Lung microvascular endothelial cell (primary cell): ENCODE measurements around the gene ABCC6. TPM values are rescaled to one million over a fixed set of nuclear protein-coding genes. Genes with fewer than 3 reads are reported as not detected.
A peak's percentile ranks its signal among the peaks of the same experiment; 100 is the strongest.
"Not testable (repeated sequence)": the region's sequence is repeated elsewhere in the genome, so short reads cannot be mapped to it uniquely, and the experiment has no call there.

ENCODE experiments used
- DNase-seq, 2 donors: peaks; one replicate each; pipeline versions ENCODE4 v3.0.0 to v3.0.0-alpha.2; 2010; ENCODE audit warnings: low read depth in 2 of 2
- total RNA-seq: library from RNA; depleted of rRNA; stranded (reverse); fragments of >200 nt; gene quantifications from 2 replicates; pipeline ENCODE4 v1.2.1, GENCODE V29; 2014

The ABCC6 gene
- total RNA-seq, 1 donor from 2014 or later = under 0.01 TPM

- DNase-seq = no peak
Measured at GRCh38 chr16:16113076-16113475, 110.2 kb downstream of the ABCC6 start.

- DNase-seq = no peak
Measured at GRCh38 chr16:16112450-16113053, 110.7 kb downstream of the ABCC6 start.

GRCh38 chr16:16111639-16112038 lies 111.7 kb downstream of the ABCC6 start:
- no peak for DNase-seq

GRCh38 chr16:16110111-16110490 lies 113.2 kb downstream of the ABCC6 start:
- no peak for DNase-seq

DNA sequence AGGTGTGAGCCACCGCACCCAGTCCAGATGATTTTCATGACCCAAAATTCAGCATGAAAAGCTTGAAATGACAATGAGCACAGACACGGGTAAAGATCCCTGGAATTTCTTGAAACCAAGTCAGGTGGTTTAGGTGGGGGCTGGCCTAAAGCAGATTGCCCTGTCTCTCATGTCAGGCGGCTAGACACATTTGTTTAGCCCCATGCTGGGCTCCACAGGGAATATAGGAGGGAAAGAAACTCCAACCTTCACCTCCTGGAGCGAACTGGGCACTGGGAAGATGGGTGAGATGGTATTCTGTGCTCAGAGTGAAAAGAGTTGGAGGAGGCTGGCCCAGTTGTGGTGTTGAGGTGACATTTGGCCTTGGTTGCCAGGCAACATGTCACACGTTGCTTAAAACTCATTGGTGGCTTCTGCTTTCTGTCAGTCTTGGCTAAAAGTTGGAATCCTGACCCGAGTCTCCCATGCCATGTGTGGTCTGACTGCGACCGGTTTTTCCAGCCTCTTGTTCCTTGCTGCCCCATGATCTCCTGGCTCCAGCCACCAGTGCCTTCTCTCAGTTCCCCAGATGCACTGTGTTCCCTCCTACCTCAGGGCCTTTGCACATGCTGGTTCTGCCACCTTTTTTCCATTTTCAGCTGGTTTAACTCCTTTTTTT lies 113.7 kb downstream of the ABCC6 start:
- no peak for DNase-seq

DNA sequence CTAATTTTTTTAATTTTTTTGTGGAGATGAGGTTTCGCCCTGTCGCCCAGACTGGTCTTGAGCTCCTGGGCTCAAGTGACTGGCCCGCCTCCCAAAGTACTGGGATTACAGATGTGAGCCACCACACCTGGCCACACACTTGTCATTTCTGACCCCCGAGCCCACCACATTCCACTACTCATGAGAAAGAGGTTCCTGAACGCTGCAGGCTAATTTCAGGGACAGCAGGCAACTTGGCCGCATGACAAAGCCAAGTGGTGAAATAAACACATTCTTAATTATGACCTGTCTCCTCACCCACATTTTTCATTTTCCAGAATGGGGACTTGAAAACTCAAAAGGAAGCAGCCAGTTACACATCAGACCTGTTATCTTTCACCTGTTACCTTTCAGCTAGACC lies 114.5 kb downstream of the ABCC6 start:
- no peak for DNase-seq

DNA sequence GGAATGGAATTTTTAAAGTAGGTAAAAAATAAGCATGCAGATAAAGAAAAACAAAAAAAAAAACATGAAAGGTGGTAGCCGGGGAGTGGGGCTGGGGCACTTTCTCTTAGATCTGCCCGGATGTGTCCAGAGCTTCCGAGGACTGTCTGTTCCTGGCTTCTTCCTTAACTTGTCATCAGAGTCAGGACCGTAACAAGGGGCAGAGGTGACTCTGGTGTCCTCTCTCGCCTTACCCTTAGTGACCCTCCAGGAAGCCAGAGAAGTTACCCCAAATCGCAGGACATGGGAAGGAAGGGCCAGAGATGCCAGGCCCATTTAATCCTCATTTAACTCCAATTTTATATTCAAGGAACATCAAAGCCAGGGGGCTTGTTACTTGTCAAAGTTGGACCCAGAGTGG lies 115.5 kb downstream of the ABCC6 start:
- DNase-seq = no peak

- no peak for DNase-seq
Measured at GRCh38 chr16:16106466-16106865, 116.8 kb downstream of the ABCC6 start.

- no peak for DNase-seq
Measured at GRCh38 chr16:16105646-16106045, 117.6 kb downstream of the ABCC6 start.

DNA sequence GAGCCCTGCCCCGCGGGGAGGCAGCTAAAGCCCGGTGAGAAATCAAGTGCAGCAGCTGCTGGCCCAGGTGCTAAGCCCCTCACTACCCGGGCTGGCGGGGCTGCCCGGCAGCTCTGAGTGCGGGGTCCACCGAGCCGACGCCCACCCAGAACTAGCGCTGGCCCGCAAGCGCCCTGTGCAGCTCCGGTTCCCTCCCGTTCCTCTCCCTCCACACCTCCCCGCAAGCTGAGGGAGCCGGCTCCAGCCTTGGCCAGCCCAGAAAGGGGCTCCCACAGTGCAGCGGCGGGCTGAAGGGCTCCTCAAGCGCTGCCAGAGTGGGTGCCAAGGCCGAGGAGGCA lies 118.5 kb downstream of the ABCC6 start:
- not testable (repeated sequence) for DNase-seq

GRCh38 chr16:16104132-16104803 lies 119.0 kb downstream of the ABCC6 start:
- DNase-seq = not testable (repeated sequence)

GRCh38 chr16:16102738-16103137 lies 120.6 kb downstream of the ABCC6 start:
- DNase-seq = no peak

DNA sequence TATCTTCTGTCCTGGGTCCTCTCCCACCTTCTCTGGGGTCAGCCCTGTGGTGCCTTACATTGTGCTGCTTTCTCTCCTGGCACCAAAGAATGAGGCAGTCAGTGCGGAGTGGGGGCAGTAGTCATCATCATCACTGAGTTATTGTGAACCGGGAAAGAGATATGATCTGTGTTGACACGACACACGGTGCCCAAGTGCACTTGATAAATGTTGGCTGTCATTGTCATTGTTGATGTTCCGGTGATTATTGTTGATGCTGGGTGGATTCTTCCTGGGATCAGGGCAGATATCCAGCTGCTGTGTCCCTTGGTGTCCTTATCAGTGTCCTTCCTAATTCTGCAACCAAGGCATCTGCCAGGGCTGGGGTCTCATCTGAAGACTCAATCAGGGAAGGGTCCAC lies 121.7 kb downstream of the ABCC6 start:
- DNase-seq = peak in 1 of 2 donors; percentile 56

DNA sequence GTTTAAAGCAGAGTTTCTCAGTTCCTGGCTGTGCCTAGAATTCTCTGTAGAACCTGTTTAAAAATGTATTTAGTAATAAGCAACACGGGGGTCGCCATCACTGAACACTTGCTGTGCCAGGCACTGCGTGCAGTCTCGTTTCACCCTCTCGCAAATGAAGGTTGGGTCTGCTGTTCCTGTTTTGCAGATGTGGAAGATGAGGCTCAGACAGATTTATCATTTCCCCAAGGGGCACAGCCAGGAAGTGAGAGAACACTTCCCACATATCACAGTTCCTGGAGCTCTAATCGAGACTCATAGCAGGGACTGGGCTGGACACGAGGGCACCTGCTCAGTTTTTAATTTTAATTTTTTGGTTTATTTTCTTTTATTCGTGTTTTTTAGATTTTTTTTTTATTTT lies 122.7 kb downstream of the ABCC6 start:
- DNase-seq = peak; percentile 20 to 33

- DNase-seq = no peak
Measured at GRCh38 chr16:16099320-16099719, 124.0 kb downstream of the ABCC6 start.

Other genes starting within 250 kb of the ABCC6 start
- 33.3 and 43.2 TPM in 2 replicates for gene NOMO3, start 9.0 kb upstream of the ABCC6 start, total RNA-seq
- 0.44 and 0.79 TPM in 2 replicates for gene NPIPA7, start 155.6 kb upstream of the ABCC6 start, total RNA-seq